NCI-H128 (cell line): ENCODE data around the gene IFT172.
"Not testable (repeated sequence)": the region's sequence is repeated elsewhere in the genome, so short reads cannot be mapped to it uniquely, and the experiment has no call there.

Experiments
- DNase-seq: peaks from one replicate; lab custom pipeline; 2025; ENCODE audit not compliant: unreplicated experiment; lab: John Stamatoyannopoulos, UW

Gene IFT172, protein sequence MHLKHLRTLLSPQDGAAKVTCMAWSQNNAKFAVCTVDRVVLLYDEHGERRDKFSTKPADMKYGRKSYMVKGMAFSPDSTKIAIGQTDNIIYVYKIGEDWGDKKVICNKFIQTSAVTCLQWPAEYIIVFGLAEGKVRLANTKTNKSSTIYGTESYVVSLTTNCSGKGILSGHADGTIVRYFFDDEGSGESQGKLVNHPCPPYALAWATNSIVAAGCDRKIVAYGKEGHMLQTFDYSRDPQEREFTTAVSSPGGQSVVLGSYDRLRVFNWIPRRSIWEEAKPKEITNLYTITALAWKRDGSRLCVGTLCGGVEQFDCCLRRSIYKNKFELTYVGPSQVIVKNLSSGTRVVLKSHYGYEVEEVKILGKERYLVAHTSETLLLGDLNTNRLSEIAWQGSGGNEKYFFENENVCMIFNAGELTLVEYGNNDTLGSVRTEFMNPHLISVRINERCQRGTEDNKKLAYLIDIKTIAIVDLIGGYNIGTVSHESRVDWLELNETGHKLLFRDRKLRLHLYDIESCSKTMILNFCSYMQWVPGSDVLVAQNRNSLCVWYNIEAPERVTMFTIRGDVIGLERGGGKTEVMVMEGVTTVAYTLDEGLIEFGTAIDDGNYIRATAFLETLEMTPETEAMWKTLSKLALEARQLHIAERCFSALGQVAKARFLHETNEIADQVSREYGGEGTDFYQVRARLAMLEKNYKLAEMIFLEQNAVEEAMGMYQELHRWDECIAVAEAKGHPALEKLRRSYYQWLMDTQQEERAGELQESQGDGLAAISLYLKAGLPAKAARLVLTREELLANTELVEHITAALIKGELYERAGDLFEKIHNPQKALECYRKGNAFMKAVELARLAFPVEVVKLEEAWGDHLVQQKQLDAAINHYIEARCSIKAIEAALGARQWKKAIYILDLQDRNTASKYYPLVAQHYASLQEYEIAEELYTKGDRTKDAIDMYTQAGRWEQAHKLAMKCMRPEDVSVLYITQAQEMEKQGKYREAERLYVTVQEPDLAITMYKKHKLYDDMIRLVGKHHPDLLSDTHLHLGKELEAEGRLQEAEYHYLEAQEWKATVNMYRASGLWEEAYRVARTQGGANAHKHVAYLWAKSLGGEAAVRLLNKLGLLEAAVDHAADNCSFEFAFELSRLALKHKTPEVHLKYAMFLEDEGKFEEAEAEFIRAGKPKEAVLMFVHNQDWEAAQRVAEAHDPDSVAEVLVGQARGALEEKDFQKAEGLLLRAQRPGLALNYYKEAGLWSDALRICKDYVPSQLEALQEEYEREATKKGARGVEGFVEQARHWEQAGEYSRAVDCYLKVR (N-terminal part only)

DNA sequence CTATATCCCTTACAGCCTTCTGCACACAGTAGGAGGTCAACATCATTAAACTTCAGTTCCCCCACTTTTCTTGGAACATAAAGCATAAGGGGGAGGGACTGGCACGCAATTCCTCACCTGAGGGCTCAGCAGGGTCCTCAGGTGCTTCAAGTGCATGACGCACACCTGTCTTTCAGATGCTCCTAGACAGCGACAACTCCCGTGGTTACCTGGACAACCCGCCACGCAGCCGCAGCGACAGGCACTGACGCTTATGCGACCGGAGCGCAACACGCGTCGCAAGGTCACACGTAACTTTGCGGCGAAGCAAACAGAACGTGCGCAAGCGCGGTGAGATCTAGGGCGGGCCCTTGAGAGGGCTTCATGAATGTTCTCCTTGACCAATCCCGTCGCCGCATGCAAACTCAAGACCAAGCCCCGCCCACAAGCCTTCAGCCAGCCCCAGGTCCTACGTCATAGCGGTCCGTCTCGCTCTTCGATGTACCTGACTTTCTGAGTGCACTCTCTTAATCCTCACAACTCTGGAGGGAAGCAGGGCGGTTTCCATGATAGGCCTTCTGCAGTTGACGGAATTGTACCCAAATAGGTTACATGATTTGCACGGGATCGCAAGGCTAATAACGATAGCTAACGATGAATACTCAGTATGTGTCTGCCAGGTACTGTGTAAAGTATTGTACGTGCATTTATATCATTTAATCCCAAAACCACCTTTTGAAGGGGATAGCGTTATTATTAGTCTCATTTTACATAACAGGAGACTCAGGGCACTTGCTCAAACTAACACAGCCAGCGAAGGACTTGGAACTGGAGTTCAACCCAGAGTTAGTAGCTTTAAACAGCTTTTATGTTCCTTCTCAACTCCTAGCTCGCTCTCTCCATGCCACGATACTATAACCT is at the start of gene IFT172:
Gene IFT172, minus strand, starts transcription at position 246 of the 900 bp plus-strand sequence. Its CDS starts 90 bp downstream, at position 156.
- peak; percentile 100 for DNase-seq

DNA sequence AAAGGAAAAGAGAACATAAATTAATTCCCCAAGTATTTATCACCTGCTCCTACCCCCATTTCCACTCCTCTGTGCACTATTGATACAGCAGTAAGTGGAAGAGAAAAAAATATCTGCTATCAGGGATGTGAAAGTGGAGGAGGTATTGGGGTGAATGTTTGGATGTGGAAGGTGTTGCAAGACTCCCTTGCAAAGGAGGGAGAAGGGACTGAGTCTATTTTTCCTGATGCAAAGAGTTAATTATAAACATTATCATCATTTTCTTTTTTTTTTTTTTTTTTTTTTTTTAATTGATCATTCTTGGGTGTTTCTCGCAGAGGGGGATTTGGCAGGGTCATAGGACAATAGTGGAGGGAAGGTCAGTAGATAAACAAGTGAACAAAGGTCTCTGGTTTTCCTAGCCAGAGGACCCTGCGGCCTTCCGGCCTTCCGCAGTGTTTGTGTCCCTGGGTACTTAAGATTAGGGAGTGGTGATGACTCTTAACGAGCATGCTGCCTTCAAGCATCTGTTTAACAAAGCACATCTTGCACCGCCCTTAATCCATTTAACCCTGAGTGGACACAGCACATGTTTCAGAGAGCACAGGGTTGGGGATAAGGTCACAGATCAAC is 49.4 kb upstream of the IFT172 start:
- not testable (repeated sequence) for DNase-seq

DNA sequence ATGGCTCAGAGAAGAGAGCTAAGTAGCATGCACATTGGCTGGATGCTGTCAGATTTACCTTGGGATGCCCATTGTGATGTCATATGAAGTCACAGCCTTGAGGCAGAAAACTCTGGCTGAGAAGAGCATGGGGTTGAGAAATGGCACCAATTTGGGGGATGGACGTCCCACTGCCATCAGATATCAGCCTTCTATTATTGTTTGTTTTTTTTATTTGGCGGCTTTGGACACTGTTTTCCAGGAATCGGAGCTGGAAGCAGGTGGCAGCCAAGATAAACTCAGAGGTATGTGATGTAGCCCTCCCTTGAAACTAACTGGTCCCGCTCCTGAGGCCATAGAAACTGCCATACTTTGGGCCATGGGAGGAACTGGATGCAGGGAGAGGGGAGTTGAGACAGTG is 47.7 kb upstream of the IFT172 start:
- DNase-seq = no peak

DNA sequence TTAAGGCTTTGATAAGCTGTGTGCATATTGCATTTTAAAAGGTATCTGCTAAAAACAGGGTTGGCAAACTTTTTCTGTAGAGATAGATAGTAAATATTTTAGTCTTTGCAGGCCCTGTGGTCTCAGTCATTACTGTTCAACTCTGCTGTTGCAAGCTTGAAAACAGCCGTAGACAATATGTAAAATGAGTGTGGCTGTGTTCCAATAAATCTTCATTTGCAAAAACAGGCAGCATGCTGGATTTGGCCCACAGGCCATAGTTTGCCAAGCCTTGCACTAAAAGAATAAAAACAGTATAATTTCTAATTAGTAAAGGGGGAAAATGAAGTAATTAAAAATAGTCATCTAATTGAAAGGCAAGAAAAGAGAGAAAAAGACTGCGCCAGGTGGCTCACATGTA is 42.4 kb upstream of the IFT172 start:
- no peak for DNase-seq

DNA sequence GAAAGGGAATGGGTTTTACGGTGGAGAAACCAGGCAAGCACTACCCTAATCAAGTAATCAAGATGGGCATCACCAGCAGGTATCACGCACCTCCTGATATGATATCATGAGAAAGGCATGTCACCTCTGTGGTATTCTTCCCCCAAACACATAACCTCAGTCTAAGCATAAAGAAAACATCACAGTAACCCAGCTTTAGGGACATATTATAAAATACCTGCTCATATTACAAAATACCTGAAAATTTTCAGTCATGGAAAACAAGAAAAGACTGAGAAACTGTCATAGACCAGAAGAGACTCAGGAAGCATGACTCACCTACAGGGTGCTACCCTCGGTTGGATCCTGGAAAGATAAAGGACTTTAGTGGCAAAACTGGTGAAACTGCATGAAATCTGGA is 37.6 kb upstream of the IFT172 start:
- no peak for DNase-seq

DNA sequence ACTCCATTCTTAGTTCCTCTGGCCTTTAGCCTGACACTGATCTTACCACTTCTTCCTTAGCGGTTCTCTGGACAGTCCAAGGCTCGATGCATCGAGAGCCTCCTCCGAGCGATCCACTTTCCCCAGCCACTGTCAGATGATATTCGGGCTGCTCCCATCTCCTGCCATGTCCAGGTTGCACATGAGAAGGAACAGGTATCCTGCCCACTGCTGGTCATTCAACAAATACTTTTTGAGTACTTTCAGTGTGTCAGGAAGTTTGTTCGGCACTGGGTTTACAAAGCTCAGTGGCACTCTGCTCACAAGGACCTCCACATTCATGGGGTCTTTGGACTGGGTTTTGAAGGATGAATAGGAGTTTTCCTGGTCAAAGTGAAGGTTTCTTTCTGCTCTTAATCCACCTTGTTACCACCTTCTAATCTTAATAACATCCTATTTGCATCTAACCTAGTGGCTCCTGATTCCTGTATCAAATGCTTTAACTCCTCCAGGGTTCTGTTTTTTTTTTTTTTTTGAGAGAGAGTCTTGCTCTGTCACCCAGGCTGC is 32.9 kb upstream of the IFT172 start:
- no peak for DNase-seq

DNA sequence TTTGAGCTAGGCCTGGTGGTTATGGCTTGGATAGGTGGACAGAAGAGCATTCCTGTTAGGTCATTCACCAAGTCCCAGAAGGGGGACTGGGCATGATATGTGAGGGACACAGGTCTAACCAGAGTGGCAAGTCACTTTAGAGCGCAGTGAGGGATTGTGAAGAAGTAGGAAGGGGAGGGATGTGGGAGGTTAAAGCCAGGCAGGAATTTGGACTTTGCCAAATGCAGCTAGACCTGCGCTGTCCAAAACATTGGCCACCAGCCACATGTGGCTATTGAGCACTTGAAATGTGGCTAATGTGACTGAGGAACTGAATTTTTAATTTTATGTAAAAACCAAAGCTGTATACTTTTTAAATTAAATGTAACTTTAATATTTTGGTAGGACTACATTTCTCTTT is 30.8 kb upstream of the IFT172 start:
- no peak for DNase-seq

DNA sequence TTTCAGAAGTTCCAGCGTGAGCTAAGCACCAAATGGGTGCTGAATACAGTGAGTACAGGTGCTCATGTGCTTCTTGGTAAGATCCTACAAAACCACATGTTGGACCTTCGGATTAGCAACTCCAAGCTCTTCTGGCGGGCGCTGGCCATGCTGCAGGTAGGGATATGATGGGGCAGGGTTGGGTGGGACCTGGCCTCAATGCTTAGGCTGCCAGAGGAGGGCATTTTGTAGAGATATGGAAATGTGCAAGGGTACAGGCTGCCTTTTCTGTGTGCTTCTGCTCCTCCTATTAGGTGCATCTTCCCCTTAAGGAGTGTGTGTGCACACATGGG is 29.2 kb upstream of the IFT172 start:
- DNase-seq = no peak

DNA sequence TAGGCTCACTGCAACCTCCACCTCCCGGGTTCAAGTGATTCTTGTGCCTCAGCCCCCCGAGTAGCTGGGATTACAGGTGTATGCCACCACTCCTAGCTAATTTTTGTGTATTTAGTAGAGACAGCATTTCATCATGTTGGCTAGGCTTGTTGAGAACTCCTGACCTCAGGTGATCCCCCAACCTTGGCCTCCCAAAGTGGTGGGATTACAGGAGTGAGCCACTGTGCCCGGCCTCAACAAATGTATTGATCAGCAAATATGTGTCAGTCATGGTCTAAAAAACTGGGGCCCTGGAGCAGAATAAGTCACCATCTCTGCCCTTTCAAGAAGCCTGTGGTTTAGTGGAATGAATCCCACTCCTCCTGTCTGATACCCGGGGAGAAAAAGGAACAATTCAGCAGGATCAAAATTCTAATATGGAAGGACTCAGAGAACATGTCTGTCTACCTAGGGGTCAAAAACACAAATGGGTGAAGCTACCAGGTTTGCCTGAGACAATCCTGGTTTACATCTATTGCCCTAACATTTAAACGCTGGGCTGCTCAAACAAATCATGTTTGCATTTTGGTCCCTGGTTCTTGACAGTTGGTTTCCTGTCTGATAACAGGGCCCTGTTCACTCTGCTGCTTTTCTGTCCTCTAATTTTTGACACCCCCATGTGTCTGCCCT is 28.7 kb upstream of the IFT172 start:
- DNase-seq = no peak

DNA sequence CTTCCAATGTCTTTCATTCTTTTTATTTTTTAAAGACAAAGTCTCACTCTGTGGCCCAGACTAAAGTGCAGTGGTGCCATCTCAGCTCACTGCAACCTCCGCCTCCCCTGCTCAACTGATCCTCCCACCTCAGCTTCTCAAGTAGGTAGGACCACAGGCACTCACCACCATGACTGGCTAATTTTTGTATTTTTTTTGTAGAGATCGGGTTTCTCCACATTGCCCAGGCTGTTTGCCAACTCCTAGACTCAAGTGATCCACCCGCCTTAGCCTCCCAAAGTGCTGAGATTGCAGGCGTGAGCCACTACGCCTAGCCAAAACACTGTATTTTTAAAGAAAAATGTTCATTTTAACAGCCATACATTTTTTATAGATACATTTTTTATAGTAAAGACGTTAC is 19.8 kb upstream of the IFT172 start:
- DNase-seq = peak; percentile 38

DNA sequence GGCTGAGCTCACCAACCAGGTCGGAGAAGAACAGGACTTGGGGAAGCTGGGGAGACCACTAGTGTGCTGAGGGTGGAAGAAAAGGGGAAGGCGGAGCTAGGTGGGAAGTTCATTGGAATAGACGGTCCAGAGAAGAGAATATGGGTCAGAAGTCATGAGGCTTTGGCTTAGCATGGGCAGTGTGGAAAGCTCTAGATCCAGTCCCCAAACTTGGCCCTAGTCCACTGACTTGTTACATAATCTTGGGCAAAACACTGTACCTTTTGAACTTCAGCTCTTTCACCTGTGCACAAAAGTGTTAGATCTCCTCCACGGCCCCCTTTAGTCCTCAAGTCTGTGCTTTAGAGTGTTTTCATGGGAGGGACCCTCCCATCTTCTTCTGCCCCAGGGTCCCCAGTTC is 17.8 kb upstream of the IFT172 start:
- no peak for DNase-seq

DNA sequence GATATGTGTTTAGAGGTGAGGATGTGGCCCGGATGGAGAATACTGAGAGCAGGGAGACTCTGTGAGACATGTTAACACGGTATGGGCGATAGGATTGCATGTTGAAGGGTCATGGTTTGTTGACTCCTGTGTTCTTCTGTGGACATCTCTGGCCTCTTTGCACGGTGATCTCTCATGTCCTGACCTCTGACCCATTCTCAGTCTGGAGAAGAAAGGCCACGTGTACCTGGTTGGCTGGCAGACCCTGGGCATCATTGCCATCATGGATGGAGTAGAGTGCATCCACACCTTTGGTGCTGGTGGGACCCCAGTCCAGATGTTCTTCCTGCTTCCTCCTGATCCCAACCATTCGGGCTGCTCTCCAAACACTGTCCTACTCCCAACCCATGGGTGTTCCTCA is 17.0 kb upstream of the IFT172 start:
- no peak for DNase-seq

DNA sequence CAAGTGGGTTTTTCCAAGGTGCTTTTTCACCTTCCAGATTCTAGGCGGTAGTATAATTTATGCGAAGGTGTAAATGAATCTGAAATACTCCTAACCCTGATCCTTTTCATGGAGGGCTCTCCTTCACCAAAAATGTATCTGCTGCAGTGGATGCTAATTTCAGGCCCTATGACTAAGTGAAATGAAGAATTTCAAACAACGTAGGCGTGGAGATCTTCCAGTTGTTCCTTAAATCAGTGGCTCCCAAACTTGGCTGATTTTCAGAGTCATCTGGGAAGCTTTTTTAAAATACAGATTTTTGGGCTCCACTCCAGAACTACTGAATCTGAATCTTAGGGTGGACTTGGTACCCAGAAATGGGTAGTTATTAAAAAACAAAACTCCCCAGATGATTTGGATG is 12.6 kb upstream of the IFT172 start:
- DNase-seq = no peak

DNA sequence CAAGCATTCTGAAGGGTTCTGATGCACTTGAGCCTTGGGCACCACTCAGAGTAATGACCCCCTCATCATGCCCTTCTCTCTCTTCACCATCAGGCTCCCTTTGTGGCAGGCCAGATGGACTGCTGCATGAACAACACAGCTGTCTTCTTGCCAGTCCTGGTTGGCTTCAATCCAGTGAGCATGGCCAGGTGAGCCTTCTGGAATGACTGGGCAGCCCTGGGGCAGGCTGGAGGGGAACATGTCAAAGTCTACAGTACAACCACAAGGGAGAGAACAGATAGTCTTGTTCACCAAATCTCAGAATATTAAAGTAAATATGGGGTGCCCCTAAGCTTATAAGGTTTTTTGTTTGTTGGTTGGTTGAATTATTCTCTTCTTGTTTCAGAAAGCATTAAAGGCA is 11.5 kb upstream of the IFT172 start:
- DNase-seq = no peak

DNA sequence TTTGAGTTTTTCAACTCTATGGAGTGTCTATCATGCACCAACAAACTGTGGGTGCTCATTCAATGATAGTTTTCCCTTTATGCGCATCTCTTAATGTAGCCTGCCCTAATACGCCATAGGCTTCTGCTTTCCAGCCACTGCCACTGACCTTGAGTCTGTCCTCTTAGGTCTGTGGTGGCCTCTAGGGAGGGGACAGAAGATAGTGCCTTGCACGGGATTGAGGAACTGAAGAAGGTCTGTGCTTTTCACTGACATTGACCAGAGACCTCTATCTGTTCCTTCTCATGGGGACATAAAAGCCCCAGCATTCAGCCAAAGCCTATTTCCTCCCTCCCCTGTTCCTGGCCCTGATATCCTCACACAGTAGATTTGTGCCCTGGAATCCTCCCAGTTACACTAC is 9.4 kb upstream of the IFT172 start:
- DNase-seq = no peak

DNA sequence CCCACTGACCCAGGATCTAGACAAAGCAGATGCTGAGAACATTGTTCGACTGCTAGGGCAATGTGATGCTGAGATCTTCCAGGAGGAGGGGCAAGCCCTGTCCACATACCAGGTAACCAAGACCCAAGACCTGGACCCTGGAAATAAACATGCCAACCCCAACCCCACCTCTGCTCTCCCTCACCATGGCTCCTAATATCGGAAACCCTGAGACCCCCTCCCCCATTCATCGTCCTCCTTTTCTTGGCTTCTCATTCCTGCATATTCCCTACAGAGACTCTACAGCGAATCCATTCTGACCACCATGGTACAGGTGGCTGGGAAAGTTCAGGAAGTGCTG is 7.7 kb upstream of the IFT172 start:
- DNase-seq = no peak

DNA sequence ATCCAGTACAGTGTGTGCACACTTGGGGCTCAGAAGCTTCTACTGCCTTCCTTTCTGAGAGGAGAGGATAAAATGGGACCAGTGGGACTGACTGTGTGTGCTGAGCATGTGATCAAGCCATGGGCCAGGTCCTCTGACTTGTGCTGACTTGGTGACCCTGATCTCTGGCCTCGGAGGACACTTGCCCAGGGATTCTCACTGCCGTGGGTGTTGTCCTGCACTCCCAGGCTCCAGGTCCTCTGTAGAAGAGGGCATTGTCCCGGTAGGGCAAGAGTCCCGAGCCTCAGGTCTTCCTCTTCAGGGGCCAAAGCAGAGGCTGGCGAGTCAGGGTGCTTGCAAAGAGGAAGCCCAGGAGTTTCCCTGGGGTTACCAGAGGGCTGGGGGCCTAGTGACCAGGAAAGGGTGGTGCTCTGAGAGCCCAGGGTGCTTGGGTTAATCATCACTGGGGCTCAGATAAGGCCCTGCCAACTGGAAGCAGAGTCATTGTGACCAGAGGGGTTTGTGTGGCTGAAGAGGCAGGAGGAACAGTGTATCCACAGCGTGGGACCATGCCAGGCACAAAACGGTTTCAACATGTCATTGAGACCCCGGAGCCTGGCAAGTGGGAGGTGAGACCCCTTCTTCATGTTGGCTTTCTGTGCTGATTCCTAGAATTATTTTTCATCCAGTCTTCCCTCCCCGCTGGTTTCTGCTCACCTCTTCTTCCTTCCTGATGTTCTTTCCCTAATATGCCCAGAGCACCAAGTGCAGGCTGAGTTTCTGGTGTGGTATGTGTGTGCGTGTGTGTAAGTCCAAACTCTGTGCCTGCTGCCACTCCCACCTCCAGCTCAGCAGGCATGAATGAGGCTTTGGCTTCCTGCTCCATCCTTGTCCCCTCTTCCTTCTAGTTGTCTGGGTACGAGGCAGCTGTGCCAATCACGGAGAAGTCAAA is 7.1 kb upstream of the IFT172 start, which contains the start of gene GCKR:
Gene GCKR, plus strand, starts transcription at position 483 of the 931 bp plus-strand sequence. Its CDS starts 66 bp downstream, at position 549.
- DNase-seq = no peak

DNA sequence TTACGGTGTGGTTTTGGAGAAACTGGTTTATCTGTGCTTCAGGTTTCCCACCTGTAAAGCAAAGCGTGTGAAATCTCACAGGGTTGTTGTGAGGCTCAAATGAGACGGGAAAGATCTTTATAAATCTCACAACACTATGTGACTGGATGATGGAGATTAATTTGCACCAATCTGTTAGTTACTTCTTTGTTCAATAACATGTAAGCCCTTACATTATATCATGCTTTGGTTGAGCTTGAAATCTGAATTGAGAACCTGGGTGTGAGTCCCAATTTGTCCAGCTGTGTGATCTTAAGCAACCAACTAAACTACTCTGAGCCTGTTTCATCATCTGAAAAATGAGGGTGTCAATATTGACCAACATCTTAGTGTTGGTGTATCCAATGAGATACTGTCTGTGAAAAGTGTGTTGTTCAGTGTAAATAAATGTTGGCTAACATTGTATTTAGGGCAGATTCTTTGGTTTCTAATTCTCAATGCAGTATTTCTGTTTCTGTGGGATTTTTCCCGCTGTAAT is 6.4 kb upstream of the IFT172 start:
- DNase-seq = no peak
